Memory B cell (primary cell): ENCODE results near the gene CARHSP1.
"Not testable (repeated sequence)": the region's sequence is repeated elsewhere in the genome, so short reads cannot be mapped to it uniquely, and the experiment has no call there.

ENCODE experiments used
- ATAC-seq: fragments of 150-1000 bp; cut with Tn5 transposase; 2 replicates; pipeline ENCODE4 v1.10.0; 2021; ENCODE audit warnings: low read depth, mild to moderate bottlenecking, moderate library complexity
- DNase-seq, 2 donors: peaks; one replicate each; pipeline ENCODE4 v3.0.0; 2022; ENCODE audit warnings: low spot score in 2 of 2
- H3K27ac Mint-ChIP-seq: one replicate; pipeline ENCODE4 v1.8.0; 2022; ENCODE audit warnings: mild to moderate bottlenecking, moderate library complexity, mixed read lengths
- H3K27me3 Mint-ChIP-seq: one replicate; pipeline ENCODE4 v1.8.0; 2022; ENCODE audit warnings: mixed read lengths
- H3K36me3 Mint-ChIP-seq: one replicate; pipeline ENCODE4 v1.8.0; 2022; ENCODE audit warnings: mild to moderate bottlenecking, mixed read lengths
- H3K4me1 Mint-ChIP-seq: one replicate; pipeline ENCODE4 v1.8.0; 2022; ENCODE audit warnings: mixed read lengths
- H3K4me3 Mint-ChIP-seq: one replicate; pipeline ENCODE4 v1.8.0; 2022; ENCODE audit warnings: mild to moderate bottlenecking, moderate library complexity, mixed read lengths
- H3K9me3 Mint-ChIP-seq: one replicate; pipeline ENCODE4 v1.8.0; 2022; ENCODE audit warnings: mixed read lengths

CARHSP1 gene

GRCh38 chr16:8886593-8887430 lies 18.0 kb upstream of the CARHSP1 start:
- no peak for ATAC-seq
- H3K4me1 Mint-ChIP-seq: peaks cover 23% of the 10 kb centered on the region
- DNase-seq: no peak
- H3K27ac Mint-ChIP-seq: no peak overlapping the region
- H3K9me3 Mint-ChIP-seq: no peaks in the 10 kb centered on the region
- peaks cover 8% of the 10 kb centered on the region for H3K27me3 Mint-ChIP-seq
- no peak overlapping the region for H3K4me3 Mint-ChIP-seq
- H3K36me3 Mint-ChIP-seq: peaks cover 5% of the 10 kb centered on the region

GRCh38 chr16:8885674-8886592 lies 17.1 kb upstream of the CARHSP1 start:
- no peaks in the 10 kb centered on the region for H3K9me3 Mint-ChIP-seq
- H3K4me1 Mint-ChIP-seq: peaks cover 16% of the 10 kb centered on the region
- no peak overlapping the region for H3K4me3 Mint-ChIP-seq
- peak overlapping the region; percentile 3 for H3K27ac Mint-ChIP-seq
- H3K36me3 Mint-ChIP-seq: peaks cover 5% of the 10 kb centered on the region
- DNase-seq: no peak
- no peak for ATAC-seq
- H3K27me3 Mint-ChIP-seq: peaks cover 8% of the 10 kb centered on the region

- no peak overlapping the region for H3K27ac Mint-ChIP-seq
Measured at GRCh38 chr16:8882725-8883377, 14.0 kb upstream of the CARHSP1 start.

GRCh38 chr16:8882041-8882617 lies 13.3 kb upstream of the CARHSP1 start, which contains the start of gene LITAFD:
Gene LITAFD, plus strand, starts transcription at chr16:8882351. Its CDS starts 2,005 bp downstream, at chr16:8884356.
- H3K36me3 Mint-ChIP-seq: peaks cover 2% of the 10 kb centered on the region
- no peak for ATAC-seq
- no peak within 1 kb of the TSS for H3K4me3 Mint-ChIP-seq
- no peaks in the 10 kb centered on the region for H3K9me3 Mint-ChIP-seq
- H3K27ac Mint-ChIP-seq: no peak within 1 kb of the TSS
- H3K4me1 Mint-ChIP-seq: peaks cover 13% of the 10 kb centered on the region
- H3K27me3 Mint-ChIP-seq: peaks cover 10% of the 10 kb centered on the region
- no peak for DNase-seq

More at GRCh38 chr16:8882725-8883377, 14.0 kb upstream of the CARHSP1 start:
- DNase-seq (no peak), ATAC-seq (no peak)
- no peak overlapping the region for H3K4me3 Mint-ChIP-seq
- H3K27me3 Mint-ChIP-seq: peaks cover 9% of the 10 kb centered on the region
- H3K36me3 Mint-ChIP-seq: peaks cover 5% of the 10 kb centered on the region
- peaks cover 15% of the 10 kb centered on the region for H3K4me1 Mint-ChIP-seq
- no peaks in the 10 kb centered on the region for H3K9me3 Mint-ChIP-seq

GRCh38 chr16:8880839-8881510 lies 12.2 kb upstream of the CARHSP1 start:
- Mint-ChIP-seq H3K9me3 (no peaks in the 10 kb centered on the region), H3K27me3 (peaks cover 10% of the 10 kb centered on the region), H3K4me3 (no peak overlapping the region), H3K27ac (no peak overlapping the region), H3K36me3 (no peaks in the 10 kb centered on the region), H3K4me1 (peaks cover 8% of the 10 kb centered on the region)
- ATAC-seq: no peak
- DNase-seq: no peak

- DNase-seq (no peak), ATAC-seq (no peak)
- Mint-ChIP-seq H3K27ac (no peak overlapping the region), H3K9me3 (no peaks in the 10 kb centered on the region), H3K27me3 (peaks cover 2% of the 10 kb centered on the region), H3K4me3 (no peak overlapping the region), H3K4me1 (peaks cover 6% of the 10 kb centered on the region), H3K36me3 (no peaks in the 10 kb centered on the region)
Measured at GRCh38 chr16:8878523-8878911, 9.7 kb upstream of the CARHSP1 start.

- Mint-ChIP-seq H3K9me3 (no peaks in the 10 kb centered on the region), H3K27ac (no peak overlapping the region), H3K4me3 (no peak overlapping the region), H3K36me3 (no peaks in the 10 kb centered on the region), H3K4me1 (peaks cover 6% of the 10 kb centered on the region), H3K27me3 (peaks cover 2% of the 10 kb centered on the region)
- ATAC-seq (no peak), DNase-seq (no peak)
Measured at GRCh38 chr16:8877894-8878522, 9.2 kb upstream of the CARHSP1 start.

- peaks cover 13% of the 10 kb centered on the region for H3K4me1 Mint-ChIP-seq
- not testable (repeated sequence) for H3K9me3 Mint-ChIP-seq, H3K27ac Mint-ChIP-seq, H3K36me3 Mint-ChIP-seq, ATAC-seq, H3K27me3 Mint-ChIP-seq, H3K4me3 Mint-ChIP-seq, DNase-seq
Measured at GRCh38 chr16:8875317-8875716, 6.5 kb upstream of the CARHSP1 start.

- H3K9me3 Mint-ChIP-seq: no peaks in the 10 kb centered on the region
- DNase-seq (no peak), ATAC-seq (no peak)
- H3K27me3 Mint-ChIP-seq: peaks cover 2% of the 10 kb centered on the region
- H3K4me3 Mint-ChIP-seq: no peak overlapping the region
- H3K4me1 Mint-ChIP-seq: peaks cover 12% of the 10 kb centered on the region
- no peak overlapping the region for H3K27ac Mint-ChIP-seq
- H3K36me3 Mint-ChIP-seq: no peaks in the 10 kb centered on the region
Measured at GRCh38 chr16:8874388-8874787, 5.6 kb upstream of the CARHSP1 start.

- not testable (repeated sequence) for H3K4me3 Mint-ChIP-seq, H3K27me3 Mint-ChIP-seq
- H3K4me1 Mint-ChIP-seq: peaks cover 15% of the 10 kb centered on the region
Measured at GRCh38 chr16:8873866-8874195, 5.0 kb upstream of the CARHSP1 start.

GRCh38 chr16:8872967-8873865 lies 4.4 kb upstream of the CARHSP1 start:
- DNase-seq (no peak), ATAC-seq (no peak)
- Mint-ChIP-seq H3K9me3 (no peaks in the 10 kb centered on the region), H3K4me1 (peaks cover 15% of the 10 kb centered on the region), H3K36me3 (no peaks in the 10 kb centered on the region), H3K4me3 (no peak overlapping the region), H3K27me3 (peaks cover 2% of the 10 kb centered on the region), H3K27ac (no peak overlapping the region)

More at GRCh38 chr16:8873866-8874195, 5.0 kb upstream of the CARHSP1 start:
- H3K36me3 Mint-ChIP-seq, DNase-seq, ATAC-seq, H3K27ac Mint-ChIP-seq, H3K9me3 Mint-ChIP-seq: not testable (repeated sequence)

GRCh38 chr16:8872071-8872470 lies 3.3 kb upstream of the CARHSP1 start:
- no peaks in the 10 kb centered on the region for H3K9me3 Mint-ChIP-seq
- ATAC-seq (no peak), DNase-seq (no peak)
- no peaks in the 10 kb centered on the region for H3K36me3 Mint-ChIP-seq
- peaks cover 25% of the 10 kb centered on the region for H3K4me1 Mint-ChIP-seq
- no peaks in the 10 kb centered on the region for H3K27me3 Mint-ChIP-seq
- H3K4me3 Mint-ChIP-seq: no peak overlapping the region
- no peak overlapping the region for H3K27ac Mint-ChIP-seq
